Mucosa of rectum (tissue), 2 donors: ENCODE measurements around the gene TMEM271.

Source experiments
- H3K27ac ChIP-seq, 2 donors: one replicate each; pipeline ENCODE4 v1.7.0; 2013; ENCODE audit warnings: inconsistent platforms in 2 of 2, low read depth in 2 of 2, low read length in 2 of 2
- H3K27me3 ChIP-seq, 2 donors: one replicate each; pipeline ENCODE4 v1.7.0; 2013; ENCODE audit warnings: low read length in 2 of 2; ENCODE audit not compliant: control insufficient read depth in 2 of 2, insufficient read depth in 2 of 2
- H3K36me3 ChIP-seq, 2 donors: one replicate each; pipeline ENCODE4 v1.7.0; 2013; ENCODE audit warnings: low read length in 2 of 2; ENCODE audit not compliant: control insufficient read depth in 2 of 2, insufficient read depth in 2 of 2
- H3K4me1 ChIP-seq, 2 donors: one replicate each; pipeline ENCODE4 v1.7.0; 2013; ENCODE audit warnings: low read length in 2 of 2, mild to moderate bottlenecking in 1 of 2; ENCODE audit not compliant: control insufficient read depth in 2 of 2, insufficient read depth in 2 of 2
- H3K4me3 ChIP-seq, 2 donors: one replicate each; pipeline ENCODE4 v1.7.0; 2013; ENCODE audit warnings: low read length in 2 of 2
- H3K9ac ChIP-seq, 2 donors: one replicate each; pipeline ENCODE4 v1.7.0; 2013; ENCODE audit warnings: low read length in 2 of 2, low read depth in 1 of 2, mild to moderate bottlenecking in 1 of 2
- H3K9me3 ChIP-seq, 2 donors: one replicate each; pipeline ENCODE4 v1.7.0; 2013; ENCODE audit warnings: low read length in 2 of 2; ENCODE audit not compliant: control insufficient read depth in 2 of 2
- donor health status: healthy.
- donor health status: Normal muscosa, but diverticular disease.

TMEM271 gene, protein sequence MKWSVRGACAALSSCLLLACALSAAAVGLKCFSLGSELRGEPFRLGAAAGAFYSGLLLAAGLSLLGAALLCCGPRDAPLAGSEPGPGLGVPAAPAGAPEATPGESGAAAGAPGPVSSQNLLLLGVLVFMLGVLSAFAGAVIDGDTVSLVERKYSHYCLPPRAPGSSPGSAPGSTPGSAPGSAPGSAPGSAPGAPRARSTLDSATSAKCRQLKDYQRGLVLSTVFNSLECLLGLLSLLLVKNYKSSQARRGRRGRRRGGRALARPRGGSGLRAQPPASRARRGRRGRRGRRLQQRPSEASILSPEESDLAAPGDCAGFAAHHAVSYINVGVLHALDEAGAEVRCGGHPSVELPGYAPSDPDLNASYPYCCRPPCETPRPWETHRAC

GRCh38 chr4:576245-576821 is at the start of gene TMEM271:
Gene TMEM271 (minus strand): TSS chr4:576295. CDS start chr4:576062, 233 bp downstream.
- no peaks in the 10 kb centered on the region for H3K4me1 ChIP-seq
- H3K27ac ChIP-seq = no peak within 1 kb of the TSS
- no peaks in the 10 kb centered on the region for H3K9me3 ChIP-seq
- H3K4me3 ChIP-seq = no peak within 1 kb of the TSS
- H3K9ac ChIP-seq = no peak within 1 kb of the TSS
- peaks cover 31 to 42% of the 10 kb centered on the region in 2 donors for H3K27me3 ChIP-seq
- H3K36me3 ChIP-seq = no peaks in the 10 kb centered on the region

- no peak overlapping the region for H3K9ac ChIP-seq
- H3K27ac ChIP-seq = no peak overlapping the region
- H3K27me3 ChIP-seq = no peaks in the 10 kb centered on the region
- no peak overlapping the region for H3K4me3 ChIP-seq
- H3K9me3 ChIP-seq = no peaks in the 10 kb centered on the region
- no peaks in the 10 kb centered on the region for H3K4me1 ChIP-seq
- H3K36me3 ChIP-seq = no peaks in the 10 kb centered on the region
Observed at GRCh38 chr4:625631-626161, 49.6 kb upstream of the TMEM271 start.

DNA sequence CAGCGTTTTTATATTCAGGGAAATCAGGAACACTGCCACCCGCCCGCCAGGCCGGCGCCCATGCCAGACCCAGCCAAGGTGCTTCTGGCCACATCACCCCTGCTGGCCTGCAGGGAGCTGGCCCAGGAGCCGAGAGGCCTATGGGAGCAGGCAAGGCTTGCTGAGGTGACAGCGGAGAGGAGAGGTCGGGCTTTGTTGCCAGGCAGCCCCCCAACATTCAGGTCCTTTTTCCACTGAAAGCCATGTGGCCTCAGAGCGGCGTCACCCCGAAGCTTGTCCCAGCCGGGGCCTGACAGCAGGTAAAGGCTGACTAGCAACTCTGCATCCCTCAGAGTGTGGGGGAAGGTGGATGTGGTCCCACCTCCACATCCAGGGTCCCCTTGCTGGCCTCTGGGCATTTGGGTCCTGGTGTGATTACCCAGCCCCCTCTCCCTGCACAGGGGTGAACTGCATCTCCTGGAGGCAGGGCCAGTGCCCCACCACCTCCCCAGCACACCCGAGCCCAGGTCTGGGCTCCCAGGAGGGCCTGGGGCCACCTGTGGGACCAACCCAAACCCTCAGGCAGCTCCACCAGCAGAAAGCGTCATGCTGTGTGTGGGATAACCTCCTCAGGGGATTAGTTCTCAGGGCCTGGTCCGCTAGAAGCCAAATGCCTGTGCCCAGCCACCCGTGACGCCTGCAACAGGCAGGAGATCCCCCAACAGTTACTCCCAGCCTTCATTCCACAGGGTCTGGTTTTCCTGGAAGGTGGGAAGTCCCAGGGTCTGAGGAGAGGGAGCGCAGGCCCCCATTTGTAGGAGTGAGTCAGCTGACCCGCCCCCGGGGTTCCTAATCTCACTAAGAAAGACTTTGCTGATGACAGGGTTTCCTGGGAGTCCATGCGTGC is 48.9 kb upstream of the TMEM271 start, which contains the start of gene PDE6B:
PDE6B (plus strand) TSS at position 869 of the 886 bp plus-strand sequence. CDS start 54 bp downstream, outside the sequence.
- H3K4me1 ChIP-seq = no peaks in the 10 kb centered on the region
- H3K4me3 ChIP-seq = no peak within 1 kb of the TSS
- H3K27ac ChIP-seq = no peak within 1 kb of the TSS
- H3K27me3 ChIP-seq = no peaks in the 10 kb centered on the region
- no peaks in the 10 kb centered on the region for H3K9me3 ChIP-seq
- no peaks in the 10 kb centered on the region for H3K36me3 ChIP-seq
- H3K9ac ChIP-seq = no peak within 1 kb of the TSS

DNA sequence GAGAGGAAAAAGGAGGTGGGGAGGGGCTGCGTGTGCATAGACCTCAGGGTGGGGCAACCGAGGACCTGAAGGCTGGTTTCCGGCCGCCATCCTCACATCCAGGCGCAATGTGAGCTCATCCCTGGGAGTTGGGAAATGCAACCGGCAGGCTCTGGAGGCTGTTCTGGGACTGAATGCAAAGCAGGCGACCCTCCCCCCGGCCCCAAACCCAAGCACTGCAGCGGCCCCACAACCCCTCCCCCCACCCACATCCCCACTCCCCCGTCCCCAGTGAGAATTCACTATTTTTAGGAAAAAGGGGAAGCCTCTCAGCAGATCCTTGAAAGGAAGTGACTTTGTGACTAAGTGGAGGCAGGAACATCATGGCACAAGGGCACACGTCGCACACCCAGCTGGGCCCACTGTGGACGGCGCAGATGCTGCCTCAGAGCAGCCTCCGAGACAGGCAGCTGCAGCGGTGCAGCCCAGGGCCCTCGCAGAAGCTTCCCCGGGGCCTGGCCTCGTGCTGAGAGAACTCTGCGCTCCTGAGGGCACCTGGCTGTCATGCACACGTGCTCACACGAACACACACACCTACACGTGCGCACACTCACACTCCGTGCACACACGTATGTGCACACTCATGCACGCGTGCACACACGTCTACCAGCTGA is 47.9 kb upstream of the TMEM271 start:
- H3K36me3 ChIP-seq = no peaks in the 10 kb centered on the region
- H3K27me3 ChIP-seq = no peaks in the 10 kb centered on the region
- H3K9me3 ChIP-seq = no peaks in the 10 kb centered on the region
- H3K4me1 ChIP-seq = no peaks in the 10 kb centered on the region
- no peak overlapping the region for H3K4me3 ChIP-seq
- no peak overlapping the region for H3K9ac ChIP-seq
- no peak overlapping the region for H3K27ac ChIP-seq

GRCh38 chr4:622996-623913 is 47.2 kb upstream of the TMEM271 start:
- Histone ChIP-seq H3K36me3 (no peaks in the 10 kb centered on the region), H3K9me3 (no peaks in the 10 kb centered on the region), H3K9ac (no peak overlapping the region), H3K4me3 (no peak overlapping the region), H3K4me1 (no peaks in the 10 kb centered on the region), H3K27ac (no peak overlapping the region), H3K27me3 (no peaks in the 10 kb centered on the region)

- no peak overlapping the region for H3K9ac ChIP-seq
- no peaks in the 10 kb centered on the region for H3K27me3 ChIP-seq
- H3K9me3 ChIP-seq = no peaks in the 10 kb centered on the region
- H3K4me3 ChIP-seq = no peak overlapping the region
- no peaks in the 10 kb centered on the region for H3K36me3 ChIP-seq
- no peaks in the 10 kb centered on the region for H3K4me1 ChIP-seq
- H3K27ac ChIP-seq = no peak overlapping the region
Observed at GRCh38 chr4:622071-622995, 46.2 kb upstream of the TMEM271 start.

- Histone ChIP-seq H3K27ac (no peak overlapping the region), H3K9me3 (no peaks in the 10 kb centered on the region), H3K4me1 (no peaks in the 10 kb centered on the region), H3K36me3 (no peaks in the 10 kb centered on the region), H3K4me3 (no peak overlapping the region), H3K9ac (no peak overlapping the region), H3K27me3 (no peaks in the 10 kb centered on the region)
Observed at GRCh38 chr4:621296-622070, 45.4 kb upstream of the TMEM271 start.

- Histone ChIP-seq H3K36me3 (no peaks in the 10 kb centered on the region), H3K9ac (no peak overlapping the region), H3K27me3 (no peaks in the 10 kb centered on the region), H3K27ac (no peak overlapping the region), H3K4me3 (no peak overlapping the region), H3K9me3 (no peaks in the 10 kb centered on the region), H3K4me1 (no peaks in the 10 kb centered on the region)
Observed at GRCh38 chr4:620851-621261, 44.8 kb upstream of the TMEM271 start.
